Stimulated activated effector memory CD8-positive, alpha-beta T cell treated with anti-CD3 and anti-CD28 coated beads, Interleukin-12 subunit alpha, Interleukin-12 subunit beta, amount 100 ng/mL, for 72 hours (primary cell): ENCODE measurements around the gene ZMIZ1.
A peak's percentile ranks its signal among the peaks of the same experiment; 100 is the strongest.

Experiments
- ATAC-seq: fragments of 150-1000 bp; cut with Tn5 transposase; 2 replicates; pipeline ENCODE4 v1.10.0; 2021
- DNase-seq, 2 donors: peaks; one replicate each; pipeline ENCODE4 v3.0.0; 2021 to 2022; ENCODE audit warnings: low spot score in 2 of 2
- H3K27ac Mint-ChIP-seq: one replicate; pipeline ENCODE4 v1.8.0; 2022; ENCODE audit warnings: mild to moderate bottlenecking, mixed read lengths
- H3K36me3 Mint-ChIP-seq: one replicate; pipeline ENCODE4 v1.8.0; 2022; ENCODE audit warnings: mild to moderate bottlenecking, mixed read lengths
- H3K4me1 Mint-ChIP-seq: one replicate; pipeline ENCODE4 v1.8.0; 2022; ENCODE audit warnings: mixed read lengths
- H3K4me3 Mint-ChIP-seq: one replicate; pipeline ENCODE4 v1.8.0; 2022; ENCODE audit warnings: mild to moderate bottlenecking, mixed read lengths
- H3K9me3 Mint-ChIP-seq: one replicate; pipeline ENCODE4 v1.8.0; 2022; ENCODE audit warnings: mixed read lengths

Gene ZMIZ1

GRCh38 chr10:79238606-79239005 lies 169.8 kb downstream of the ZMIZ1 start:
- Mint-ChIP-seq H3K27ac (peak overlapping the region; percentile 58), H3K4me3 (no peak overlapping the region), H3K4me1 (peaks cover 52% of the 10 kb centered on the region), H3K9me3 (no peaks in the 10 kb centered on the region), H3K36me3 (peaks cover 12% of the 10 kb centered on the region)
- ATAC-seq (no peak), DNase-seq (no peak)

GRCh38 chr10:79239275-79239779 lies 170.6 kb downstream of the ZMIZ1 start:
- Mint-ChIP-seq H3K36me3 (peaks cover 18% of the 10 kb centered on the region), H3K27ac (peak overlapping the region; percentile 58), H3K4me3 (no peak overlapping the region), H3K9me3 (no peaks in the 10 kb centered on the region), H3K4me1 (peaks cover 53% of the 10 kb centered on the region)
- ATAC-seq (peak; percentile 46), DNase-seq (no peak)

GRCh38 chr10:79239924-79240581 lies 171.3 kb downstream of the ZMIZ1 start:
- Mint-ChIP-seq H3K9me3 (no peaks in the 10 kb centered on the region), H3K27ac (peak overlapping the region; percentile 93), H3K4me1 (peaks cover 61% of the 10 kb centered on the region), H3K36me3 (peaks cover 25% of the 10 kb centered on the region), H3K4me3 (peak overlapping the region; percentile 13)
- ATAC-seq = no peak
- no peak for DNase-seq

GRCh38 chr10:79241629-79241989 lies 172.8 kb downstream of the ZMIZ1 start:
- ATAC-seq = no peak
- Mint-ChIP-seq H3K4me3 (peak overlapping the region; percentile 68), H3K9me3 (no peaks in the 10 kb centered on the region), H3K36me3 (peaks cover 35% of the 10 kb centered on the region), H3K27ac (peak overlapping the region; percentile 93), H3K4me1 (peaks cover 74% of the 10 kb centered on the region)
- DNase-seq = no peak

GRCh38 chr10:79241990-79242619 lies 173.3 kb downstream of the ZMIZ1 start:
- Mint-ChIP-seq H3K4me1 (peaks cover 74% of the 10 kb centered on the region), H3K27ac (peak overlapping the region; percentile 93), H3K4me3 (peak overlapping the region; percentile 68), H3K36me3 (peaks cover 31% of the 10 kb centered on the region), H3K9me3 (no peaks in the 10 kb centered on the region)
- DNase-seq = peak; percentile 54 to 81
- ATAC-seq = peak; percentile 68

- ATAC-seq (peak; percentile 68), DNase-seq (peak; percentile 54 to 81)
- Mint-ChIP-seq H3K9me3 (no peaks in the 10 kb centered on the region), H3K4me1 (peaks cover 75% of the 10 kb centered on the region), H3K4me3 (peak overlapping the region; percentile 68), H3K36me3 (peaks cover 31% of the 10 kb centered on the region), H3K27ac (peak overlapping the region; percentile 93)
These were observed 173.9 kb downstream of the ZMIZ1 start for GRCh38 chr10:79242620-79243152.

GRCh38 chr10:79243181-79244067 lies 174.7 kb downstream of the ZMIZ1 start:
- Mint-ChIP-seq H3K9me3 (no peaks in the 10 kb centered on the region), H3K36me3 (peaks cover 38% of the 10 kb centered on the region), H3K4me3 (peak overlapping the region; percentile 68), H3K4me1 (peaks cover 75% of the 10 kb centered on the region), H3K27ac (peak overlapping the region; percentile 90)
- ATAC-seq (peak; percentile 80), DNase-seq (peak; percentile 53 to 86)

GRCh38 chr10:79244068-79244442 lies 175.3 kb downstream of the ZMIZ1 start:
- H3K36me3 Mint-ChIP-seq = peaks cover 38% of the 10 kb centered on the region
- ATAC-seq = no peak
- H3K27ac Mint-ChIP-seq = peak overlapping the region; percentile 90
- H3K9me3 Mint-ChIP-seq = no peaks in the 10 kb centered on the region
- H3K4me3 Mint-ChIP-seq = peak overlapping the region; percentile 68
- no peak for DNase-seq
- peaks cover 77% of the 10 kb centered on the region for H3K4me1 Mint-ChIP-seq

- Mint-ChIP-seq H3K4me3 (peak overlapping the region; percentile 68), H3K36me3 (peaks cover 44% of the 10 kb centered on the region), H3K9me3 (no peaks in the 10 kb centered on the region), H3K27ac (peak overlapping the region; percentile 90), H3K4me1 (peaks cover 79% of the 10 kb centered on the region)
- peak in 1 of 2 donors; percentile 71 for DNase-seq
- ATAC-seq = no peak
These were observed 176.2 kb downstream of the ZMIZ1 start for GRCh38 chr10:79244841-79245504.

- ATAC-seq (no peak), DNase-seq (no peak)
- Mint-ChIP-seq H3K36me3 (peaks cover 44% of the 10 kb centered on the region), H3K4me3 (peak overlapping the region; percentile 68), H3K27ac (peak overlapping the region; percentile 90), H3K4me1 (peaks cover 80% of the 10 kb centered on the region), H3K9me3 (no peaks in the 10 kb centered on the region)
These were observed 176.9 kb downstream of the ZMIZ1 start for GRCh38 chr10:79245539-79246208.

GRCh38 chr10:79246209-79246581 lies 177.4 kb downstream of the ZMIZ1 start:
- Mint-ChIP-seq H3K27ac (peak overlapping the region; percentile 90), H3K36me3 (peaks cover 44% of the 10 kb centered on the region), H3K9me3 (no peaks in the 10 kb centered on the region), H3K4me1 (peaks cover 81% of the 10 kb centered on the region), H3K4me3 (peak overlapping the region; percentile 68)
- DNase-seq (no peak), ATAC-seq (no peak)

- Mint-ChIP-seq H3K9me3 (no peaks in the 10 kb centered on the region), H3K4me3 (peak overlapping the region; percentile 68), H3K36me3 (peaks cover 39% of the 10 kb centered on the region), H3K4me1 (peaks cover 81% of the 10 kb centered on the region), H3K27ac (peak overlapping the region; percentile 78)
- ATAC-seq (no peak), DNase-seq (no peak)
These were observed 178.0 kb downstream of the ZMIZ1 start for GRCh38 chr10:79246606-79247275.

- H3K4me3 Mint-ChIP-seq = peak overlapping the region; percentile 68
- H3K27ac Mint-ChIP-seq = peak overlapping the region; percentile 78
- H3K9me3 Mint-ChIP-seq = no peaks in the 10 kb centered on the region
- ATAC-seq = peak; percentile 52
- H3K4me1 Mint-ChIP-seq = peaks cover 83% of the 10 kb centered on the region
- peaks cover 37% of the 10 kb centered on the region for H3K36me3 Mint-ChIP-seq
- peak in 1 of 2 donors; percentile 54 for DNase-seq
These were observed 178.8 kb downstream of the ZMIZ1 start for GRCh38 chr10:79247373-79248137.
